H1 (cell line): ENCODE data around the gene DCTN3. TPM values are rescaled to one million over a fixed set of nuclear protein-coding genes. Genes with fewer than 3 reads are reported as not detected.

Experiments used
- CBX8 ChIP-seq: fragments of 300-800, 300-1000 bp; sonication (generic); IDR thresholded peaks from 2 replicates; pipeline ENCODE4 v1.7.1; 2016; ENCODE audit warnings: low read depth, low read length, borderline replicate concordance
- polyA plus RNA-seq, 7 experiments: library from polyadenylated mRNA; depleted of rRNA in 3 of 7; stranded (reverse) in 5 of 7; unstranded in 2 of 7; fragments of >200 nt in 5 of 7; fragments of 200-250 nt in 2 of 7; gene quantifications; 1 replicate in 5 of 7; 2 replicates in 1 of 7; 4 replicates in 1 of 7; pipeline versions ENCODE4 v1.2.1 to v1.2.3, GENCODE V29; 2011 to 2013; ENCODE audit warnings: missing spikeins in 2 of 7, mixed read lengths in 2 of 7
- total RNA-seq: library from RNA; stranded (reverse); fragmentation: NEBNext Ultra II Directional; extraction: Animal tissue kit (Norgen Biotek cat#: 25700); gene quantifications from 2 replicates; pipeline ENCODE4 v1.2.1, GENCODE V29; 2021
- TF ChIP-seq, protein P1 (sequence below): fragments of 300-600 bp; sonication (generic); IDR thresholded peaks from 2 replicates; pipeline ENCODE4 v1.7.1; 2012; ENCODE audit warnings: low read length, moderate library complexity, mild to moderate bottlenecking, inconsistent platforms; ENCODE audit not compliant: insufficient replicate concordance

Gene DCTN3
- total and polyA plus RNA-seq, 2 of the 8 experiments (the other 6 are each of a cell fraction or from before 2014, with no cell fraction given), result 25.6 to 39.2 TPM

DNA sequence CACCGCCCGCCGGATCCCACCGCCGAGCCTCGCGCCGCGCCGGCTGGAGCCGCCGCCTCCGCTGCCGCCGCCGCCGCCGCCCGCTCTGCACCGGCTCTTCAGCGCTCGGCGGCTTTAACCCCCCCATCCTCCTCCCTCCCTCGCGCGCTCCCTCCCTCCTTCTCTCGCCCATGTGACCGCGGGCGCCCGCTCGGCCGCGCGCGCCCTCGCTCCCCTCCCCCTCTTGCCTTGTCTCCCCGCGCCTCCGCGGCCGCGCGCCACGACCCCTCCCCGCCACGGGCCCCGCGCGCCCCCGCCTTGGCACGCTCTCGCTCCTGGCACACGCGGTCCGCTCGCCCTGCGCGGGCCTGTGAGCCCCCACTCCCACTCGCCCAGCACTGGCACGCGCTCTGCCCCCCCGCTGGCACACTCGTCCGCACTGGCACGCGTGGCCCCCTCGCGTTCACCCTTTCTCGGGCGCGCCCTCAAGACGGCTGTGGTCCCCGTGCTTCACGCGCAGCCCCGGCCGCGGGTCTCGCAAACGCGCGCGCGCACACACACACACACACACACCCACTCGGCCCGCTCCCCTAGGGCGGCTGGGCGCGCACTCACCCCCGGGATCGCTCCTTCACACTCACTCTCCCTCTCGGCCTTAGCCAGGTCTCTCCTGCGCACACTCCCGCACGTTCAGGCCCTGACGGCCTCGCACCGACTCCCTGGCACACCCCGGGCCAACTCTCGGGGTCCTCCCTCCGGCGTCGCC lies 30.5 kb downstream of the DCTN3 start, which contains the start of gene CNTFR (continued):
- TF ChIP-seq, protein P1, sequence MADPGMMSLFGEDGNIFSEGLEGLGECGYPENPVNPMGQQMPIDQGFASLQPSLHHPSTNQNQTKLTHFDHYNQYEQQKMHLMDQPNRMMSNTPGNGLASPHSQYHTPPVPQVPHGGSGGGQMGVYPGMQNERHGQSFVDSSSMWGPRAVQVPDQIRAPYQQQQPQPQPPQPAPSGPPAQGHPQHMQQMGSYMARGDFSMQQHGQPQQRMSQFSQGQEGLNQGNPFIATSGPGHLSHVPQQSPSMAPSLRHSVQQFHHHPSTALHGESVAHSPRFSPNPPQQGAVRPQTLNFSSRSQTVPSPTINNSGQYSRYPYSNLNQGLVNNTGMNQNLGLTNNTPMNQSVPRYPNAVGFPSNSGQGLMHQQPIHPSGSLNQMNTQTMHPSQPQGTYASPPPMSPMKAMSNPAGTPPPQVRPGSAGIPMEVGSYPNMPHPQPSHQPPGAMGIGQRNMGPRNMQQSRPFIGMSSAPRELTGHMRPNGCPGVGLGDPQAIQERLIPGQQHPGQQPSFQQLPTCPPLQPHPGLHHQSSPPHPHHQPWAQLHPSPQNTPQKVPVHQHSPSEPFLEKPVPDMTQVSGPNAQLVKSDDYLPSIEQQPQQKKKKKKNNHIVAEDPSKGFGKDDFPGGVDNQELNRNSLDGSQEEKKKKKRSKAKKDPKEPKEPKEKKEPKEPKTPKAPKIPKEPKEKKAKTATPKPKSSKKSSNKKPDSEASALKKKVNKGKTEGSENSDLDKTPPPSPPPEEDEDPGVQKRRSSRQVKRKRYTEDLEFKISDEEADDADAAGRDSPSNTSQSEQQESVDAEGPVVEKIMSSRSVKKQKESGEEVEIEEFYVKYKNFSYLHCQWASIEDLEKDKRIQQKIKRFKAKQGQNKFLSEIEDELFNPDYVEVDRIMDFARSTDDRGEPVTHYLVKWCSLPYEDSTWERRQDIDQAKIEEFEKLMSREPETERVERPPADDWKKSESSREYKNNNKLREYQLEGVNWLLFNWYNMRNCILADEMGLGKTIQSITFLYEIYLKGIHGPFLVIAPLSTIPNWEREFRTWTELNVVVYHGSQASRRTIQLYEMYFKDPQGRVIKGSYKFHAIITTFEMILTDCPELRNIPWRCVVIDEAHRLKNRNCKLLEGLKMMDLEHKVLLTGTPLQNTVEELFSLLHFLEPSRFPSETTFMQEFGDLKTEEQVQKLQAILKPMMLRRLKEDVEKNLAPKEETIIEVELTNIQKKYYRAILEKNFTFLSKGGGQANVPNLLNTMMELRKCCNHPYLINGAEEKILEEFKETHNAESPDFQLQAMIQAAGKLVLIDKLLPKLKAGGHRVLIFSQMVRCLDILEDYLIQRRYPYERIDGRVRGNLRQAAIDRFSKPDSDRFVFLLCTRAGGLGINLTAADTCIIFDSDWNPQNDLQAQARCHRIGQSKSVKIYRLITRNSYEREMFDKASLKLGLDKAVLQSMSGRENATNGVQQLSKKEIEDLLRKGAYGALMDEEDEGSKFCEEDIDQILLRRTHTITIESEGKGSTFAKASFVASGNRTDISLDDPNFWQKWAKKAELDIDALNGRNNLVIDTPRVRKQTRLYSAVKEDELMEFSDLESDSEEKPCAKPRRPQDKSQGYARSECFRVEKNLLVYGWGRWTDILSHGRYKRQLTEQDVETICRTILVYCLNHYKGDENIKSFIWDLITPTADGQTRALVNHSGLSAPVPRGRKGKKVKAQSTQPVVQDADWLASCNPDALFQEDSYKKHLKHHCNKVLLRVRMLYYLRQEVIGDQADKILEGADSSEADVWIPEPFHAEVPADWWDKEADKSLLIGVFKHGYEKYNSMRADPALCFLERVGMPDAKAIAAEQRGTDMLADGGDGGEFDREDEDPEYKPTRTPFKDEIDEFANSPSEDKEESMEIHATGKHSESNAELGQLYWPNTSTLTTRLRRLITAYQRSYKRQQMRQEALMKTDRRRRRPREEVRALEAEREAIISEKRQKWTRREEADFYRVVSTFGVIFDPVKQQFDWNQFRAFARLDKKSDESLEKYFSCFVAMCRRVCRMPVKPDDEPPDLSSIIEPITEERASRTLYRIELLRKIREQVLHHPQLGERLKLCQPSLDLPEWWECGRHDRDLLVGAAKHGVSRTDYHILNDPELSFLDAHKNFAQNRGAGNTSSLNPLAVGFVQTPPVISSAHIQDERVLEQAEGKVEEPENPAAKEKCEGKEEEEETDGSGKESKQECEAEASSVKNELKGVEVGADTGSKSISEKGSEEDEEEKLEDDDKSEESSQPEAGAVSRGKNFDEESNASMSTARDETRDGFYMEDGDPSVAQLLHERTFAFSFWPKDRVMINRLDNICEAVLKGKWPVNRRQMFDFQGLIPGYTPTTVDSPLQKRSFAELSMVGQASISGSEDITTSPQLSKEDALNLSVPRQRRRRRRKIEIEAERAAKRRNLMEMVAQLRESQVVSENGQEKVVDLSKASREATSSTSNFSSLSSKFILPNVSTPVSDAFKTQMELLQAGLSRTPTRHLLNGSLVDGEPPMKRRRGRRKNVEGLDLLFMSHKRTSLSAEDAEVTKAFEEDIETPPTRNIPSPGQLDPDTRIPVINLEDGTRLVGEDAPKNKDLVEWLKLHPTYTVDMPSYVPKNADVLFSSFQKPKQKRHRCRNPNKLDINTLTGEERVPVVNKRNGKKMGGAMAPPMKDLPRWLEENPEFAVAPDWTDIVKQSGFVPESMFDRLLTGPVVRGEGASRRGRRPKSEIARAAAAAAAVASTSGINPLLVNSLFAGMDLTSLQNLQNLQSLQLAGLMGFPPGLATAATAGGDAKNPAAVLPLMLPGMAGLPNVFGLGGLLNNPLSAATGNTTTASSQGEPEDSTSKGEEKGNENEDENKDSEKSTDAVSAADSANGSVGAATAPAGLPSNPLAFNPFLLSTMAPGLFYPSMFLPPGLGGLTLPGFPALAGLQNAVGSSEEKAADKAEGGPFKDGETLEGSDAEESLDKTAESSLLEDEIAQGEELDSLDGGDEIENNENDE, result no peak
- TF ChIP-seq CBX8, result no peak
